Uterus (tissue), 4 donors: Measurements from ENCODE around the gene FMN2. TPM values are rescaled to one million over a fixed set of nuclear protein-coding genes. Genes with fewer than 3 reads are reported as not detected.

Experiments used
- DNase-seq, 2 donors: peaks; one replicate each; pipeline ENCODE4 v3.0.0-alpha.2; 2019 to 2020
- H3K27ac ChIP-seq, 2 donors: fragments of 200-600 bp; sonication (generic); 1 replicate in 1 of 2; 2 replicates in 1 of 2; pipeline ENCODE4 v1.5.1; 2016 to 2018
- H3K27me3 ChIP-seq, 2 donors: fragments of 200-600 bp; sonication (generic); one replicate each; pipeline ENCODE4 v1.5.1; 2018 to 2019; ENCODE audit warnings: control low read depth in 1 of 2
- H3K36me3 ChIP-seq, 2 donors: fragments of 200-600 bp; sonication (generic); one replicate each; pipeline ENCODE4 v1.5.1; 2019; ENCODE audit warnings: control low read depth in 1 of 2
- H3K4me1 ChIP-seq, 2 donors: fragments of 200-600 bp; sonication (generic); one replicate each; pipeline ENCODE4 v1.5.1; 2018 to 2019; ENCODE audit warnings: control low read depth in 1 of 2
- H3K4me3 ChIP-seq, 2 donors: fragments of 200-600 bp; sonication (generic); 1 replicate in 1 of 2; 2 replicates in 1 of 2; pipeline ENCODE4 v1.5.1; 2018 to 2019; ENCODE audit warnings: mild to moderate bottlenecking in 1 of 2
- H3K9me3 ChIP-seq, 2 donors: fragments of 200-600 bp; sonication (generic); one replicate each; pipeline ENCODE4 v1.5.1; 2019; ENCODE audit warnings: control low read depth in 1 of 2
- POLR2A ChIP-seq, 2 donors: fragments of 450-650 bp; IDR thresholded peaks; one replicate each; pipeline ENCODE4 v1.6.1; 2016; ENCODE audit warnings: antibody characterized with exemption in 2 of 2, mild to moderate bottlenecking in 1 of 2, moderate library complexity in 1 of 2
- intact Hi-C: fragments of 100-400 bp; cut with DNase I; formaldehyde crosslinking; loops from one replicate; pipeline ENCODE4 v1.15.1; 2023; ENCODE audit warnings: low total_unique reads
- total RNA-seq, 4 donors: library from RNA; depleted of rRNA in 3 of 4; stranded (reverse); fragments of >200 nt in 3 of 4; gene quantifications; one replicate each; pipeline versions ENCODE4 v1.1.0 to v1.2.4, GENCODE V29; 2014 to 2023
- TF ChIP-seq, protein P1 (sequence below), 4 experiments: fragments of 200-600 bp in 2 of 4; fragments of 450-650 bp in 2 of 4; sonication (generic) in 2 of 4; IDR thresholded peaks; one replicate each; pipeline ENCODE4 v1.5.1; 2016 to 2019; ENCODE audit warnings: antibody characterized with exemption in 4 of 4, mild to moderate bottlenecking in 2 of 4, moderate library complexity in 1 of 4
- donor health status: DM: yes; HTN: yes; CAD: no.

The FMN2 gene
- total RNA-seq, 4 donors from 2014 or later: 1.0 to 6.5 (median 2.3) TPM; not detected in 1

DNA sequence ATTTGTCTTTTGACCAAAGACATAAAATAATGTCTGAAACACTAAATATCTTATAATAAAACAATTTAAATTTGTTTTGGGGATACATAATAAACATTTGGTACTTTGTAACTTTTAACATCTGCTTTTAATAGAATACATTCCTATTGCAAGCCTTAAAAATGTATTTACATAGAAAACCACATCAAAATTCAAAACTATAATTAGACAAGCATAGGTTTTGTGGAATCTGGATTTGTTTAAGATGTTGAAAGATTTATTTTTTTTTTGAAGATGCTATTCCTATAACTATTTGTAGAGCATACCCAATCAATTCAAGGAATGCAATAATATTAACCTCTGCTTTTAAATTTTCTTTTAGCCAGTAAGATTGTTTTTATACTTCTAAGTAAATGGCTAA is 125.7 kb downstream of the FMN2 start:
- Histone ChIP-seq H3K4me1 (no peaks in the 10 kb centered on the region), H3K27me3 (no peaks in the 10 kb centered on the region), H3K9me3 (no peaks in the 10 kb centered on the region), H3K4me3 (no peak overlapping the region), H3K36me3 (no peaks in the 10 kb centered on the region), H3K27ac (no peak overlapping the region)
- DNase-seq: no peak
- intact Hi-C loops: no loop called here
- TF ChIP-seq POLR2A (IDR thresholded peaks at IDR 0.05): no peak
- TF ChIP-seq, protein P1, sequence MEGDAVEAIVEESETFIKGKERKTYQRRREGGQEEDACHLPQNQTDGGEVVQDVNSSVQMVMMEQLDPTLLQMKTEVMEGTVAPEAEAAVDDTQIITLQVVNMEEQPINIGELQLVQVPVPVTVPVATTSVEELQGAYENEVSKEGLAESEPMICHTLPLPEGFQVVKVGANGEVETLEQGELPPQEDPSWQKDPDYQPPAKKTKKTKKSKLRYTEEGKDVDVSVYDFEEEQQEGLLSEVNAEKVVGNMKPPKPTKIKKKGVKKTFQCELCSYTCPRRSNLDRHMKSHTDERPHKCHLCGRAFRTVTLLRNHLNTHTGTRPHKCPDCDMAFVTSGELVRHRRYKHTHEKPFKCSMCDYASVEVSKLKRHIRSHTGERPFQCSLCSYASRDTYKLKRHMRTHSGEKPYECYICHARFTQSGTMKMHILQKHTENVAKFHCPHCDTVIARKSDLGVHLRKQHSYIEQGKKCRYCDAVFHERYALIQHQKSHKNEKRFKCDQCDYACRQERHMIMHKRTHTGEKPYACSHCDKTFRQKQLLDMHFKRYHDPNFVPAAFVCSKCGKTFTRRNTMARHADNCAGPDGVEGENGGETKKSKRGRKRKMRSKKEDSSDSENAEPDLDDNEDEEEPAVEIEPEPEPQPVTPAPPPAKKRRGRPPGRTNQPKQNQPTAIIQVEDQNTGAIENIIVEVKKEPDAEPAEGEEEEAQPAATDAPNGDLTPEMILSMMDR (IDR thresholded peaks at IDR 0.05): no peak

DNA sequence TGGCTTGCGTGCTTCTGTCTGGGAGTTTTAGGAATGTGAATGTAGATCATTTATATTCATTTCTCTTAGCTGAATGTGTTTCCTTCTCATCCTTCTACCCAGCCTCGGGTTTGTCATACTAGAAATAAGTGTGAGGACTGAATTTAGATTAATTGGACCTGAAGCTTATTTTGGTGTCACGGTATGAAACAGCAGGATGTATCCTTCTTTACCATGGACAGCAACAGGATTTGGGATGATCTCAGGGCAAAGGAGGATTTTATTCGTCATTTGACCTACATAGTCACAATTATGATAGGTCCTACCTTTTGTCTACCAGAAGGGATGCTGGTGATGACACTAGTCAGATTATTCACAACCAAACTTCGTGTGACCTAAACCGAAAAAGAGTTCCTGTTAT is 127.4 kb downstream of the FMN2 start:
- Histone ChIP-seq H3K4me3 (no peak overlapping the region), H3K9me3 (no peaks in the 10 kb centered on the region), H3K4me1 (no peaks in the 10 kb centered on the region), H3K27me3 (no peaks in the 10 kb centered on the region), H3K27ac (no peak overlapping the region), H3K36me3 (no peaks in the 10 kb centered on the region)
- intact Hi-C loops: no loop called here
- TF ChIP-seq, protein P1 (IDR thresholded peaks at IDR 0.05): no peak
- TF ChIP-seq POLR2A (IDR thresholded peaks at IDR 0.05): no peak
- DNase-seq: no peak

DNA sequence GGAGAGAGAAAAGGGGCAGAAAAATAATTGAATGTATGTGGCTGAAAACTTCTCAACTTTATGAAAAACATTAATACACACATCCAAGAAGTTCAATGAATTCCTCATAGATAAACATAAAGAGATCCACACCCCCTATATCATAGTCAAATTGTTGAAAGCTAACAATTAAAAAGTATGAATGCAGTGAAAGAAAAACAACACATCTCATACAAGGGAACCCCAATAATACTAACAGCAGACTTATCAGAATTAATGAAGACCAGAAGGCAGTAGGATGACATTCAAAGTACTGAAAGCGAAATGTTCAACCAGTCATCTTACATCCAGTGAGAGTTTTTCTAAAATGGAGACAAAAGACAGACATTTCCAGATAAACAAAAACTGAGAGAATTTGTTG is 134.4 kb downstream of the FMN2 start:
- no peak for TF ChIP-seq POLR2A (IDR thresholded peaks at IDR 0.05)
- TF ChIP-seq, protein P1 (IDR thresholded peaks at IDR 0.05): no peak
- Histone ChIP-seq H3K9me3 (no peaks in the 10 kb centered on the region), H3K27ac (no peak overlapping the region), H3K4me3 (no peak overlapping the region), H3K36me3 (no peaks in the 10 kb centered on the region), H3K4me1 (no peaks in the 10 kb centered on the region), H3K27me3 (no peaks in the 10 kb centered on the region)
- no peak for DNase-seq
- intact Hi-C loops: no loop called here

DNA sequence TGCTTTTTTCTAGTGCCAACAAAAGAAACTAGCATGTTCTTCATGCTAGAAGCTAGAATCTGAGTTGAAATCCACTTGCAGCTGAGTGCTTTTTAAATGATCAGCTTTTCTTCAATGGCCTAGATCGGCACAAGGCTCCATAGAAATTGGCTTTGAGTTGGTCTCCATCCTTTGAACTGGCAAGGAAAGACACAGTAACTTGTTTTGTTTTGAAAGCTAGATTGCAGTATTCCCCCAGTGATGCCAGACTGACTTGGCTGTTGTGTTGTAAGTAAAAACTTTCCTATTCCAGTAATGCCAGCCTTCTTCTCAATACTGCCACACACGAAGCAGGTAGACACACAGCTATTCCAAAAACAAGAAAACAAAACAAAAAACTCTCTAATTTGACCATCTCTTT is 139.1 kb downstream of the FMN2 start:
- Histone ChIP-seq H3K36me3 (no peaks in the 10 kb centered on the region), H3K27ac (no peak overlapping the region), H3K4me1 (no peaks in the 10 kb centered on the region), H3K27me3 (no peaks in the 10 kb centered on the region), H3K9me3 (no peaks in the 10 kb centered on the region), H3K4me3 (no peak overlapping the region)
- intact Hi-C loops: no loop called here
- no peak for TF ChIP-seq POLR2A (IDR thresholded peaks at IDR 0.05)
- TF ChIP-seq, protein P1 (IDR thresholded peaks at IDR 0.05): no peak
- no peak for DNase-seq

DNA sequence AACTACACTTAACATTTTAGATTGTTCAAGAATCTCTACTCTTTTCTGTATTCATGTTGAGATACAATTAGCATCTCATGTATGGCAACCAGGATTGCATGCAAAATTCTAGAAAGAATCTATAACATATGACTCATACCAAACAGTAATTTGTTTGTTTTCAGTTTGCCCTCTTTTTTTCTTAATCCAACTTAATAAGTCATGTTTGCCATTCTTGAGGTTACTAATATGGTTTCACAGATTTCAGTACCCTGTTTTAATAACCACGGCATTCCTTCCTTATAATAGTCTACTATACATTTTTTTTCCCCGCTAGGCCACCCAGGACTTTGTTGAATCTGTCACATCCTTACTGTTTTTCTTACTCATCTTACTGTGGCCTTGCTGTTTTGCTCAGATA is 140.8 kb downstream of the FMN2 start:
- Histone ChIP-seq H3K27me3 (no peaks in the 10 kb centered on the region), H3K4me3 (no peak overlapping the region), H3K27ac (no peak overlapping the region), H3K4me1 (no peaks in the 10 kb centered on the region), H3K36me3 (no peaks in the 10 kb centered on the region), H3K9me3 (no peaks in the 10 kb centered on the region)
- no peak for DNase-seq
- intact Hi-C loops: no loop called here
- TF ChIP-seq, protein P1 (IDR thresholded peaks at IDR 0.05): no peak
- TF ChIP-seq POLR2A (IDR thresholded peaks at IDR 0.05): no peak
